ENCODE data around the gene COPRS.
"Not testable (repeated sequence)": the region's sequence is repeated elsewhere in the genome, so short reads cannot be mapped to it uniquely, and the experiment has no call there.

The COPRS gene

GRCh38 chr17:31819578-31819977 lies 39.5 kb downstream of the COPRS start:
- DNase-seq (ENCODE audit: low spot score), result no peak
- TF ChIP-seq CTCF (IDR thresholded peaks at IDR 0.05; ENCODE audit: extremely low read depth, missing control alignments), result no peak

- DNase-seq (ENCODE audit: low spot score), result not testable (repeated sequence)
These were observed 40.2 kb downstream of the COPRS start for GRCh38 chr17:31818863-31819262.

GRCh38 chr17:31815212-31815730 lies 43.8 kb downstream of the COPRS start:
- no peak for TF ChIP-seq CTCF (IDR thresholded peaks at IDR 0.05; ENCODE audit: extremely low read depth, missing control alignments)
- DNase-seq (ENCODE audit: low spot score), result no peak

GRCh38 chr17:31811101-31811500 lies 47.9 kb downstream of the COPRS start:
- no peak for DNase-seq (ENCODE audit: low spot score)

GRCh38 chr17:31809876-31810275 lies 49.2 kb downstream of the COPRS start:
- not testable (repeated sequence) for DNase-seq (ENCODE audit: low spot score)

More at GRCh38 chr17:31811101-31811500, 47.9 kb downstream of the COPRS start:
- TF ChIP-seq CTCF (IDR thresholded peaks at IDR 0.05; ENCODE audit: extremely low read depth, missing control alignments), result no peak

- no peak for DNase-seq (ENCODE audit: low spot score)
- TF ChIP-seq CTCF (IDR thresholded peaks at IDR 0.05; ENCODE audit: extremely low read depth, missing control alignments), result no peak
These were observed 50.5 kb downstream of the COPRS start for GRCh38 chr17:31808521-31809050.

GRCh38 chr17:31807846-31808245 lies 51.2 kb downstream of the COPRS start:
- TF ChIP-seq CTCF (IDR thresholded peaks at IDR 0.05; ENCODE audit: extremely low read depth, missing control alignments), result no peak
- no peak for DNase-seq (ENCODE audit: low spot score)

- TF ChIP-seq CTCF (IDR thresholded peaks at IDR 0.05; ENCODE audit: extremely low read depth, missing control alignments), result no peak
- no peak for DNase-seq (ENCODE audit: low spot score)
These were observed 52.1 kb downstream of the COPRS start for GRCh38 chr17:31806921-31807320.
